HUES64 (cell line): ENCODE results near the gene LRRC14B.

Experiments used
- H3K27ac ChIP-seq: 2 replicates; pipeline ENCODE4 v1.7.0; 2013; ENCODE audit warnings: low read depth, low read length, inconsistent platforms
- H3K27me3 ChIP-seq: 2 replicates; pipeline ENCODE4 v1.6.1; 2013; ENCODE audit warnings: mild to moderate bottlenecking, low read length; ENCODE audit not compliant: insufficient read depth
- H3K36me3 ChIP-seq: 2 replicates; pipeline ENCODE4 v1.6.1; 2013; ENCODE audit warnings: mild to moderate bottlenecking, low read length; ENCODE audit not compliant: insufficient read depth
- H3K4me1 ChIP-seq: 2 replicates; pipeline ENCODE4 v1.6.1; 2013; ENCODE audit warnings: mild to moderate bottlenecking, low read length, moderate library complexity; ENCODE audit not compliant: insufficient read depth
- H3K4me3 ChIP-seq: 2 replicates; pipeline ENCODE4 v1.5.1; 2013; ENCODE audit warnings: mild to moderate bottlenecking, low read length, moderate library complexity
- H3K9ac ChIP-seq: 2 replicates; pipeline ENCODE4 v1.6.1; 2013; ENCODE audit warnings: mild to moderate bottlenecking, low read depth, low read length
- H3K9me3 ChIP-seq: 2 replicates; pipeline ENCODE4 v1.6.1; 2013; ENCODE audit warnings: low read depth, low read length; ENCODE audit not compliant: insufficient read depth
- WGBS: fragments of 150-250, 120-280 bp; methylation state at CpG from one replicate; pipeline ENCODE4 v1.1.7; 2013; ENCODE audit warnings: missing lambda C conversion rate; 5-methylcytosine and 5-hydroxymethylcytosine counted together

LRRC14B gene

GRCh38 chr5:153256-153655 is 38.0 kb upstream of the LRRC14B start:
- no peak overlapping the region for H3K27ac ChIP-seq
- no peak overlapping the region for H3K4me3 ChIP-seq
- 80% methylated on average over 7 of the region's 8 CpGs for WGBS

DNA sequence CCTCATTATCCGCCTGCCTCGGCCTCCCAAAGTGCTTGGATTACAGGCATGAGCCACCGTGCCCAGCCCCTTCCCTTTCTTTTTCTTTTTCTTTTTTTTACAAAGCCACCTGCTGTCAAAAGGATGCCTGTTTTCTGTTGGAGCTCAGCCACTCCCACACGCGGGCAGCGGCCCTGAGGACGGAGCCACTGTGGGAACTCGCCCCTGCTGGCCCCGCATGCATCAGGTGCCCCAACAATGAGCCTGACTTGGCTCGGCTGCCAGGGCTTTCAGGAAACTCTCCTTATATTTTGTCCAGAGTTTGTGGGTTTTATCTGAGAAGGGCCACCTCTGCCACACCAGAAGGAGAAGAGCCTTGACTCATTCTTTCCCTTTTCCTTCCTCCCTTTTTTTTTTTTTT is 37.1 kb upstream of the LRRC14B start:
- Histone ChIP-seq H3K27me3 (no peaks in the 10 kb centered on the region), H3K36me3 (peaks cover 92% of the 10 kb centered on the region), H3K4me1 (no peaks in the 10 kb centered on the region), H3K9me3 (no peaks in the 10 kb centered on the region), H3K27ac (no peak overlapping the region), H3K9ac (no peak overlapping the region), H3K4me3 (no peak overlapping the region)
- 79% methylated on average over 10 of the region's 10 CpGs for WGBS

More at GRCh38 chr5:153256-153655, 38.0 kb upstream of the LRRC14B start:
- Histone ChIP-seq H3K9me3 (no peaks in the 10 kb centered on the region), H3K4me1 (no peaks in the 10 kb centered on the region), H3K9ac (no peak overlapping the region), H3K27me3 (no peaks in the 10 kb centered on the region), H3K36me3 (peaks cover 90% of the 10 kb centered on the region)

- no peaks in the 10 kb centered on the region for H3K9me3 ChIP-seq
- H3K9ac ChIP-seq, result no peak overlapping the region
- H3K4me1 ChIP-seq, result no peaks in the 10 kb centered on the region
- H3K27me3 ChIP-seq, result no peaks in the 10 kb centered on the region
- no peak overlapping the region for H3K4me3 ChIP-seq
- 90% methylated on average over 18 of the region's 18 CpGs for WGBS
- peaks cover 91% of the 10 kb centered on the region for H3K36me3 ChIP-seq
- H3K27ac ChIP-seq, result no peak overlapping the region
These were observed 36.5 kb upstream of the LRRC14B start for GRCh38 chr5:154826-155225.

- H3K9me3 ChIP-seq, result no peaks in the 10 kb centered on the region
- peaks cover 91% of the 10 kb centered on the region for H3K36me3 ChIP-seq
- H3K4me1 ChIP-seq, result no peaks in the 10 kb centered on the region
- no peaks in the 10 kb centered on the region for H3K27me3 ChIP-seq
- WGBS, result 85% methylated on average over 23 of the region's 23 CpGs
- H3K27ac ChIP-seq, result no peak overlapping the region
- no peak overlapping the region for H3K4me3 ChIP-seq
- H3K9ac ChIP-seq, result no peak overlapping the region
These were observed 35.5 kb upstream of the LRRC14B start for GRCh38 chr5:155651-156410.

- H3K27ac ChIP-seq, result no peak overlapping the region
- peaks cover 91% of the 10 kb centered on the region for H3K36me3 ChIP-seq
- H3K4me3 ChIP-seq, result no peak overlapping the region
- H3K9ac ChIP-seq, result no peak overlapping the region
- WGBS, result 93% methylated on average over 17 of the region's 17 CpGs
- H3K4me1 ChIP-seq, result no peaks in the 10 kb centered on the region
- no peaks in the 10 kb centered on the region for H3K9me3 ChIP-seq
- no peaks in the 10 kb centered on the region for H3K27me3 ChIP-seq
These were observed 34.8 kb upstream of the LRRC14B start for GRCh38 chr5:156411-157072.

- no peak overlapping the region for H3K9ac ChIP-seq
- peaks cover 92% of the 10 kb centered on the region for H3K36me3 ChIP-seq
- H3K27ac ChIP-seq, result no peak overlapping the region
- no peak overlapping the region for H3K4me3 ChIP-seq
- no peaks in the 10 kb centered on the region for H3K9me3 ChIP-seq
- WGBS, result 93% methylated on average over 12 of the region's 12 CpGs
- no peaks in the 10 kb centered on the region for H3K27me3 ChIP-seq
- H3K4me1 ChIP-seq, result no peaks in the 10 kb centered on the region
These were observed 34.1 kb upstream of the LRRC14B start for GRCh38 chr5:157126-157715.

DNA sequence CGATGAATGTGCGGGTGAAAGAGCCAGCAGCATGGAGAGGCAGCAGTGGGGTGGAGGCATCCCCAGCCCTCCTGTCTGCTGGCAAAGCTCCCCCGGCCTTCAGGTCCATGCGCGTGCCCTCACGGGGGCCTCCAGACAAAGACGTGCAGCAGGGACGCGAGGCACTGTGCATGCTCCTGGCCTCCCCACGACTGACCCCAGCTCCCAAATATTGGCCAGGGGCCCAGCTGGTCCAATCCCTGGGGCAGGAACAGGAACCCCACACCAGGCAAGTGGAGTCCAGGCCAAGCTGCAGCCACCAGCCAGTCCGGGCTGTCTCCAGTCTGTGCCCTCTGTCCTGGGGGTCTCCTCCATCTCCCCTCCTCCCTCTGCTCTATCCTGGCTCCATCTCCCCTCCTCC is 33.5 kb upstream of the LRRC14B start:
- Histone ChIP-seq H3K4me1 (no peaks in the 10 kb centered on the region), H3K36me3 (peaks cover 89% of the 10 kb centered on the region)
- WGBS, result 96% methylated on average over 11 of the region's 11 CpGs

DNA sequence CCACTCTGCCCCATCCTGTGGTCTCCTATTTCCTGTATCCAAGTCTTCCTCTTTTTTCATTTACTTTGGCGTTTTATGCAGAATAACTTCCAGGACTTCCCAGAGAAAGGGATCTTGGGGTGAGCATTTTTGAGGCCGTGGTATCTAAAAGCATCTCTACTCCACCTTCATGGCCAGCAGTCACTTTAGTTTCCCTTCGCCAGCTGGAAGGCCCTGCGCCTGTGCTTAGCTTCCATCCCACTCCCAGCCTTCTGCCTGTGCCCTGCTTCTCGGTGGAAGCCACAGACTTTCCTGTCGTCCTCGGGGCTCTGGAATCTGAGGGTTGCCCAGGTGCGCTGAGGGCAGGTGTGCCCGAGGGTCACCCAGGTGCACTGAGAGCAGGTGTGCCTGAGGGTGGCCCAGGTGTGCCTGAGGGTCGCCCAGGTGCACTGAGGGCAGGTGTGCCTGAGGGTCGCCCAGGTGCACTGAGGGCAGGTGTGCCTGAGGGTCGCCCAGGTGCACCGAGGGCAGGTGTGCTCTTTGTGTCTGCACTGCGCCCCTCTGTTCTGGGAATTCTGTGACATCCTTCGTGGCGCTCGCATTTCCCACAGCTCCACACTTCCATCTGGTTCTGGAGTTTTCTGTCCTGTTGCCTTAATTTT is 32.4 kb upstream of the LRRC14B start:
- Histone ChIP-seq H3K9ac (no peak overlapping the region), H3K27ac (no peak overlapping the region), H3K36me3 (peaks cover 90% of the 10 kb centered on the region), H3K4me1 (no peaks in the 10 kb centered on the region), H3K4me3 (no peak overlapping the region), H3K9me3 (no peaks in the 10 kb centered on the region), H3K27me3 (no peaks in the 10 kb centered on the region)
- WGBS, result 94% methylated on average over 17 of the region's 17 CpGs

More for the DNA sequence above, 33.5 kb upstream of the LRRC14B start:
- H3K9me3 ChIP-seq, result no peaks in the 10 kb centered on the region
- H3K27ac ChIP-seq, result no peak overlapping the region
- H3K9ac ChIP-seq, result no peak overlapping the region
- no peaks in the 10 kb centered on the region for H3K27me3 ChIP-seq
- no peak overlapping the region for H3K4me3 ChIP-seq

DNA sequence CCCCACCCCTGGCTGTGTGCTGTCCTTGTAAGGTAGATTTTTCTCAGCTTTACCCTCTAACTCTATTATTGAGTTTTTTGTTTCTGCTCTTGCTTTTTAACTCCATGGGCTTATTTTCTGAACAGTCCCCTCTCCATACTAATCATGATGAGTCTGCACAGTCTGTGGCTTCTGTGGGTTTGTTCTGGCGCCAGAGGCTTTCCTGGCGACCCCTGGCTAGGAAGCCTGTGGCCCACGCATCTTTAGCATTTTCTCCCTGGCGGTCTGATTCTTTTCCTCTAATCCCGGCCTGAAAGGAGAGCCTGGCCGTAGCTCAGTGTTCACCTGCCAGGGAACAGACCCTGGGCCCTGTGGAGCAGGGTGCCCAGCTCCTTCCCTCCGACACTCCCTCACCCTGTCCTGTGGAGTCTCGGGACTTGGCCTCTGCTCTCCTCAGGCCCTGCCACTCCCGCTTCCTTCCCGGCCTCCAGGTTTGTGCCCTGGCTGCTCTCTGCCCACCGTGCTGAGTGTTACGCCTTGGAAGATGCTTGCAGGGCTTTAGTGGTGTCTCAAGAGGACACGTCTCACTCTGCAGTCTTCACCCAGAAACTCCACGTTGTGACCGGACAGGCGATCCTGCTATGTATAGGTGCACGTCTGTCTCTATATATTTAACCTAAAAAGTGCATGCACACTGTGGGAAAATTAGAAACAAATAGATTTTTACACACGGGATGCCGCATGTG is 31.7 kb upstream of the LRRC14B start:
- H3K9ac ChIP-seq, result no peak overlapping the region
- no peaks in the 10 kb centered on the region for H3K4me1 ChIP-seq
- H3K4me3 ChIP-seq, result no peak overlapping the region
- H3K27ac ChIP-seq, result no peak overlapping the region
- 93% methylated on average over 19 of the region's 19 CpGs for WGBS
- peaks cover 85% of the 10 kb centered on the region for H3K36me3 ChIP-seq
- no peaks in the 10 kb centered on the region for H3K9me3 ChIP-seq
- H3K27me3 ChIP-seq, result no peaks in the 10 kb centered on the region

DNA sequence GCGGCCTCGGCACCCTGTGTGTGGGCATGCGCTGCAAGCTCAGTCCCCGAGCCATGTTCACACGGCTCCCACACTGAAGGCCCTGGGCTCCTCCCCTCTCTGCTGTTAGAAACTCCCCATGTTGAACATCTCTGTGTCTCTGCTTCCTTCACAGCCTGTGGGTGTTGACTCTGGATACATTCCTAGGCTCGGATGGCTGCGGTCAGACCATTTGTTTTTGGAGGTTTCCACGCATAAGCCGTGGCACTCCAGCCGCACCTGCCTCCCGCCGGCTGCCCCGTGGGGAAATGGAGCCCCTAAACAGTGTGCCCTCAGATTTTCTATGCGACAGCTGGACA is 31.2 kb upstream of the LRRC14B start:
- WGBS, result 92% methylated on average over 14 of the region's 14 CpGs
- no peaks in the 10 kb centered on the region for H3K4me1 ChIP-seq
- H3K4me3 ChIP-seq, result no peak overlapping the region
- no peaks in the 10 kb centered on the region for H3K27me3 ChIP-seq
- no peak overlapping the region for H3K9ac ChIP-seq
- no peak overlapping the region for H3K27ac ChIP-seq
- no peaks in the 10 kb centered on the region for H3K9me3 ChIP-seq
- peaks cover 79% of the 10 kb centered on the region for H3K36me3 ChIP-seq
